ENCODE results near the gene IRF5.

The IRF5 gene

GRCh38 chr7:128920913-128921582, 16.7 kb upstream of the IRF5 start:
- no peak for DNase-seq

GRCh38 chr7:128921866-128922440, 15.8 kb upstream of the IRF5 start:
- no peak for DNase-seq

GRCh38 chr7:128922496-128923410, 15.0 kb upstream of the IRF5 start:
- no peak for DNase-seq

GRCh38 chr7:128923411-128923800, 14.3 kb upstream of the IRF5 start:
- peak in 1 of 2 experiments; percentile 17 for DNase-seq

GRCh38 chr7:128924707-128925588, 12.8 kb upstream of the IRF5 start:
- DNase-seq = no peak

GRCh38 chr7:128928159-128928813, 9.4 kb upstream of the IRF5 start:
- DNase-seq = no peak

GRCh38 chr7:128928882-128929788, 8.6 kb upstream of the IRF5 start:
- no peak for DNase-seq

GRCh38 chr7:128931190-128931798, 6.4 kb upstream of the IRF5 start:
- no peak for DNase-seq

GRCh38 chr7:128931965-128932861, 5.5 kb upstream of the IRF5 start:
- no peak for DNase-seq

GRCh38 chr7:128932862-128933179, 4.9 kb upstream of the IRF5 start:
- DNase-seq = no peak

- DNase-seq = no peak
Measured at GRCh38 chr7:128933180-128933891, 4.4 kb upstream of the IRF5 start.

- no peak for DNase-seq
Measured at GRCh38 chr7:128934361-128935341, 3.1 kb upstream of the IRF5 start.

GRCh38 chr7:128935342-128935730, 2.4 kb upstream of the IRF5 start:
- no peak for DNase-seq

GRCh38 chr7:128936798-128937197, 929 bp upstream of the IRF5 start:
- no peak for DNase-seq

- DNase-seq = no peak
Measured at GRCh38 chr7:128937271-128937646, 468 bp upstream of the IRF5 start.

- no peak for DNase-seq
Measured at GRCh38 chr7:128938544-128939074, 882 bp downstream of the IRF5 start.

GRCh38 chr7:128939075-128939860, 1.5 kb downstream of the IRF5 start:
- DNase-seq = no peak
